HL-60 (cell line): Measurements from ENCODE around the gene TSPAN6.

Experiments
- DNase-seq, 2 experiments: peaks; one replicate each; pipeline ENCODE4 v3.0.0-alpha.2; 2010 to 2020; ENCODE audit warnings: low read depth in 1 of 2, low spot score in 1 of 2
- H3K27ac ChIP-seq: fragments of 250-450 bp; sonication (Bioruptor Pico); replicated peaks from 2 replicates; pipeline ENCODE4 v1.5.1; 2020; ENCODE audit warnings: mild to moderate bottlenecking, moderate library complexity
- H3K27me3 ChIP-seq: fragments of 250-450 bp; sonication (Bioruptor Pico); 2 replicates; pipeline ENCODE4 v1.5.1; 2021; ENCODE audit warnings: mild to moderate bottlenecking, moderate library complexity; ENCODE audit not compliant: insufficient read depth, poor library complexity, severe bottlenecking
- H3K4me3 ChIP-seq: replicated peaks from 2 replicates; pipeline ENCODE4 v1.5.1; 2011; ENCODE audit warnings: mild to moderate bottlenecking, control low read depth, low read length; ENCODE audit not compliant: insufficient read depth
- GABPA ChIP-seq: IDR thresholded peaks from 2 replicates; pipeline ENCODE4 v1.6.1; 2012; ENCODE audit warnings: low read depth
- POLR2AphosphoS5 ChIP-seq: IDR thresholded peaks from 2 replicates; pipeline ENCODE4 v1.6.1; 2012; ENCODE audit warnings: low read depth
- SPI1 ChIP-seq: IDR thresholded peaks from 2 replicates; pipeline ENCODE4 v1.6.1; 2012; ENCODE audit warnings: low read depth, mild to moderate bottlenecking, borderline replicate concordance
- TF ChIP-seq, protein P1 (sequence below): IDR thresholded peaks from 2 replicates; pipeline ENCODE4 v1.6.1; 2012; ENCODE audit warnings: low read depth; ENCODE audit not compliant: insufficient replicate concordance
- TF ChIP-seq, protein P2 (sequence below): IDR thresholded peaks from one replicate; pipeline ENCODE4 v1.5.1; 2011; ENCODE audit warnings: low read length, control low read depth, inconsistent platforms; ENCODE audit not compliant: insufficient read depth

The TSPAN6 gene

DNA sequence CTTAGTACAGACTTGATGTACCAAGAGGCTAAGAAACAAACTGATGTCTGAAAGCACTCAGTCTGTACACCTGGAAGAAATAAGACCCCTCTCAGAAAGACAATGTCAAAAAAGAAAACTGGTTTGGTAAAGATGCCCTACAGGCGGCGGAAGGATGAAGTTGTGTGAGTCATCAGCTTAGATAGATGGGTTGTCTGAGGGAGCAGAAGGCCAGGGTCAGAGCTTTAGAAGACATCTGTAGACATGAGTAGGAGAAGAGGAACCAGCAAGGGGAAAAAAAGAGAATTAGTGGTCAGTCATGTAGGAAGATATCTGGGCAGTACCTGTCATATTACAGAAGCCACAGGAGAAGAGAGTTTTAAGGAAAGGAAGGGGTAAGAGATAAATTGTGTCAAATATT lies 15.7 kb upstream of the TSPAN6 start:
- TF ChIP-seq SPI1 (no peak), POLR2AphosphoS5 (no peak), GABPA (no peak)
- TF ChIP-seq, protein P1, sequence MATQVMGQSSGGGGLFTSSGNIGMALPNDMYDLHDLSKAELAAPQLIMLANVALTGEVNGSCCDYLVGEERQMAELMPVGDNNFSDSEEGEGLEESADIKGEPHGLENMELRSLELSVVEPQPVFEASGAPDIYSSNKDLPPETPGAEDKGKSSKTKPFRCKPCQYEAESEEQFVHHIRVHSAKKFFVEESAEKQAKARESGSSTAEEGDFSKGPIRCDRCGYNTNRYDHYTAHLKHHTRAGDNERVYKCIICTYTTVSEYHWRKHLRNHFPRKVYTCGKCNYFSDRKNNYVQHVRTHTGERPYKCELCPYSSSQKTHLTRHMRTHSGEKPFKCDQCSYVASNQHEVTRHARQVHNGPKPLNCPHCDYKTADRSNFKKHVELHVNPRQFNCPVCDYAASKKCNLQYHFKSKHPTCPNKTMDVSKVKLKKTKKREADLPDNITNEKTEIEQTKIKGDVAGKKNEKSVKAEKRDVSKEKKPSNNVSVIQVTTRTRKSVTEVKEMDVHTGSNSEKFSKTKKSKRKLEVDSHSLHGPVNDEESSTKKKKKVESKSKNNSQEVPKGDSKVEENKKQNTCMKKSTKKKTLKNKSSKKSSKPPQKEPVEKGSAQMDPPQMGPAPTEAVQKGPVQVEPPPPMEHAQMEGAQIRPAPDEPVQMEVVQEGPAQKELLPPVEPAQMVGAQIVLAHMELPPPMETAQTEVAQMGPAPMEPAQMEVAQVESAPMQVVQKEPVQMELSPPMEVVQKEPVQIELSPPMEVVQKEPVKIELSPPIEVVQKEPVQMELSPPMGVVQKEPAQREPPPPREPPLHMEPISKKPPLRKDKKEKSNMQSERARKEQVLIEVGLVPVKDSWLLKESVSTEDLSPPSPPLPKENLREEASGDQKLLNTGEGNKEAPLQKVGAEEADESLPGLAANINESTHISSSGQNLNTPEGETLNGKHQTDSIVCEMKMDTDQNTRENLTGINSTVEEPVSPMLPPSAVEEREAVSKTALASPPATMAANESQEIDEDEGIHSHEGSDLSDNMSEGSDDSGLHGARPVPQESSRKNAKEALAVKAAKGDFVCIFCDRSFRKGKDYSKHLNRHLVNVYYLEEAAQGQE: no peak
- TF ChIP-seq, protein P2, sequence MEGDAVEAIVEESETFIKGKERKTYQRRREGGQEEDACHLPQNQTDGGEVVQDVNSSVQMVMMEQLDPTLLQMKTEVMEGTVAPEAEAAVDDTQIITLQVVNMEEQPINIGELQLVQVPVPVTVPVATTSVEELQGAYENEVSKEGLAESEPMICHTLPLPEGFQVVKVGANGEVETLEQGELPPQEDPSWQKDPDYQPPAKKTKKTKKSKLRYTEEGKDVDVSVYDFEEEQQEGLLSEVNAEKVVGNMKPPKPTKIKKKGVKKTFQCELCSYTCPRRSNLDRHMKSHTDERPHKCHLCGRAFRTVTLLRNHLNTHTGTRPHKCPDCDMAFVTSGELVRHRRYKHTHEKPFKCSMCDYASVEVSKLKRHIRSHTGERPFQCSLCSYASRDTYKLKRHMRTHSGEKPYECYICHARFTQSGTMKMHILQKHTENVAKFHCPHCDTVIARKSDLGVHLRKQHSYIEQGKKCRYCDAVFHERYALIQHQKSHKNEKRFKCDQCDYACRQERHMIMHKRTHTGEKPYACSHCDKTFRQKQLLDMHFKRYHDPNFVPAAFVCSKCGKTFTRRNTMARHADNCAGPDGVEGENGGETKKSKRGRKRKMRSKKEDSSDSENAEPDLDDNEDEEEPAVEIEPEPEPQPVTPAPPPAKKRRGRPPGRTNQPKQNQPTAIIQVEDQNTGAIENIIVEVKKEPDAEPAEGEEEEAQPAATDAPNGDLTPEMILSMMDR: no peak
- no peak overlapping the region for H3K27ac ChIP-seq
- H3K27me3 ChIP-seq: no peaks in the 10 kb centered on the region
- no peak overlapping the region for H3K4me3 ChIP-seq
- DNase-seq: no peak

DNA sequence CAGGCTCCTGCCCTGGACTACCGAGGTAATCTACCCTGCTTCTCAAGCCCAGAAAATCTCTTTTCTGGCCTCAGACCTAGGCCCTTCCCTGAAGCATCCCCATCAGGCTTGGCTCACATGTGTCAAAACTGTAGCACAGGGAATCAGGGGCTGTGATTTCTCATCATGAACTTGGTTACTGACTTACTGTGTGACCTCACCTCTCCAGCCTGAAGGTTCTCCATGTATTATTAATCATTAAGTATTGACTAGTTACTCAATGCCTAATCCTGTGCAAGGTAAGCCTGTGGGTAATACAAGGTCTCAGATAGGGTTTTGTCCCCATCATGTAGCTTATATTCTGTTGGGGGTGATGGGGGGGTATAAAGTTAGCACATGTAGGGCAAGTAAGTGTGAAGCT lies 14.2 kb upstream of the TSPAN6 start:
- TF ChIP-seq, protein P2: no peak
- no peak for TF ChIP-seq POLR2AphosphoS5
- TF ChIP-seq GABPA: no peak
- TF ChIP-seq SPI1: no peak
- TF ChIP-seq, protein P1: no peak
- Histone ChIP-seq H3K4me3 (no peak overlapping the region), H3K27ac (no peak overlapping the region), H3K27me3 (no peaks in the 10 kb centered on the region)
- no peak for DNase-seq

- no peaks in the 10 kb centered on the region for H3K27me3 ChIP-seq
- no peak for DNase-seq
- H3K27ac ChIP-seq: no peak overlapping the region
- no peak overlapping the region for H3K4me3 ChIP-seq
- TF ChIP-seq, protein P1: no peak
- TF ChIP-seq POLR2AphosphoS5 (no peak), GABPA (no peak), SPI1 (no peak)
- TF ChIP-seq, protein P2: no peak
Observed at GRCh38 chrX:100649550-100650356, 13.1 kb upstream of the TSPAN6 start.
